ENCODE data around the gene GDF15. TPM values are rescaled to one million over a fixed set of nuclear protein-coding genes. Genes with fewer than 3 reads are reported as not detected.
"Not testable (repeated sequence)": the region's sequence is repeated elsewhere in the genome, so short reads cannot be mapped to it uniquely, and the experiment has no call there.

The GDF15 gene
- total and polyA plus RNA-seq, 2 donors (not counting 1 experiment from before 2014, with no cell fraction given), result 0.19 TPM; not detected in 1

DNA sequence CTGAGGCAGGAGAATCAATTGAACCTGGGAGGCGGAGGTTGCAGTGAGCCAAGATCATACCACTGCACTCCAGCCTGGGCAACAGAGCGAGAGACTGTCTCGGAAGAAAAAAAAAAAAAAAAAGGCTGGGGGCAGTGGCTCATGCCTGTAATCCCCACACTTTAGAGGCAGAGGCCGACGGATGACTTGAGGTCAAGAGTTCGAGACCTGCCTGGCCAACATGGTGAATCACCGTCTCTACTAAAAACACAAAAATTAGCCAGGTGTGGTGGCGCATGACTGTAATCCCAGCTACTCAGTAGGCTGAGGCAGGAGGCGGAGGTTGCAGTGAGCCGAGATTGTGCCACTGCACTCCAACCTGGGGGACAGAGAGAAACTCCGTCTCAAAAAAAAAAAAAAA, 2.3 kb upstream of the GDF15 start:
- CTCF ChIA-PET, result interaction anchor here (10.6 kb wide), 1 partner anchor 30 kb away, joined by 196 read pairs; no protein-coding TSS in a partner anchor
- H3K4me3 ChIP-seq (ENCODE audit: control extremely low read depth in 1 of 5, extremely low read depth in 1 of 5, insufficient read depth in 1 of 5, low read depth in 2 of 5, low read length in 4 of 5); H3K79me2 ChIP-seq (ENCODE audit: control insufficient read depth, insufficient read depth, low read length); DNase-seq; H4K20me1 ChIP-seq (ENCODE audit: control insufficient read depth, insufficient read depth, low read length, poor library complexity, severe bottlenecking); intact Hi-C loops (cut with micrococcal nuclease); H3K27ac Mint-ChIP-seq; H3K4me3 Mint-ChIP-seq; H3K9ac ChIP-seq (ENCODE audit: low read length); ATAC-seq (ENCODE audit: low read depth); H3K4me2 ChIP-seq (replicated peaks; ENCODE audit: low read depth, low read length, poor library complexity, severe bottlenecking); H3K36me3 ChIP-seq (replicated peaks in 1 of 2; ENCODE audit: control extremely low read depth in 1 of 2, control insufficient read depth in 1 of 2, extremely low read depth in 1 of 2, insufficient read depth in 2 of 2, low read length in 1 of 2); H2AFZ ChIP-seq (ENCODE audit: insufficient read depth, low read depth, low read length, poor library complexity, severe bottlenecking); H3K9me3 Mint-ChIP-seq (ENCODE audit: insufficient read depth); H3K27ac ChIP-seq (ENCODE audit: low read length in 2 of 2); H3K9me3 ChIP-seq (ENCODE audit: control extremely low read depth in 1 of 3, control insufficient read depth in 2 of 3, insufficient read depth in 1 of 3, low read length in 2 of 3): not testable (repeated sequence)
- Histone ChIP-seq H3K27me3 (replicated peaks in 1 of 4; ENCODE audit: control extremely low read depth in 1 of 4, control insufficient read depth in 3 of 4, insufficient read depth in 4 of 4, low read length in 3 of 4) (peaks cover 0 to 61% (median 24%) of the 10 kb centered on the region in 4 experiments), H3K4me1 (ENCODE audit: control insufficient read depth in 2 of 2, insufficient read depth in 2 of 2, low read length in 2 of 2) (peaks cover 18 to 19% of the 10 kb centered on the region in 2 donors)
- POLR2A ChIA-PET, result interaction anchor here (0.7 kb wide), 1 partner anchor 420 kb away, joined by 5 read pairs; no protein-coding TSS in a partner anchor
- Mint-ChIP-seq H3K27me3 (peaks cover 20% of the 10 kb centered on the region), H3K4me1 (peaks cover 16% of the 10 kb centered on the region)
- 89% methylated on average over 7 of the region's 11 CpGs for WGBS (ENCODE audit: insufficient coverage)

DNA sequence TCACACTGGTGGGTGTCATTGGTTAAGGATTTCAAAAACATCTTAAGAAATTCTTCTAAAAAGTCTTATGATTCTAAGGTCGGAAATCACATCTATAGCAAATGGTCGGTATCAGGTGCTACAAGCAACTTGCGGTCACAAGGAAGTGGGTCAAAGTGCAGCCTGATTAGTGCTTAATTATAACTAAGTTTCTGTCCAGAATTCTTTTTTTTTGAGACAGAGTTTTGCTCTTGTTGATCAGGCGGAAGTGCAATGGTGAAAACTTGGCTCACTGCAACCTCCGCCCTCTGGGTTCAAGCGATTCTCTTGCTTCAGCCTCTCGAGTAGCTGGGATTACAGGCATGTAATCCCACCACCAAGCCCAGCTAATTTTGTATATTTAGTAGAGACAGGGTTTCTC, 1.2 kb upstream of the GDF15 start:
- H3K27me3 Mint-ChIP-seq, result peaks cover 20% of the 10 kb centered on the region
- peaks cover 20 to 21% of the 10 kb centered on the region in 2 donors for H3K4me1 ChIP-seq (ENCODE audit: control insufficient read depth in 2 of 2, insufficient read depth in 2 of 2, low read length in 2 of 2)
- no peak overlapping the region for H3K27ac ChIP-seq (ENCODE audit: low read length in 2 of 2)
- no peak overlapping the region for H3K4me3 Mint-ChIP-seq
- H3K4me1 Mint-ChIP-seq, result peaks cover 17% of the 10 kb centered on the region
- intact Hi-C loops (cut with micrococcal nuclease), result loop anchor here (5.0 kb wide), 1 partner anchor 38 kb away; no protein-coding TSS in a partner anchor
- no peaks in the 10 kb centered on the region for H3K36me3 ChIP-seq (replicated peaks in 1 of 2; ENCODE audit: control extremely low read depth in 1 of 2, control insufficient read depth in 1 of 2, extremely low read depth in 1 of 2, insufficient read depth in 2 of 2, low read length in 1 of 2)
- 100% methylated on average over 2 of the region's 7 CpGs for WGBS (ENCODE audit: insufficient coverage)
- DNase-seq (no peak), ATAC-seq (ENCODE audit: low read depth) (no peak)
- H2AFZ ChIP-seq (ENCODE audit: insufficient read depth, low read depth, low read length, poor library complexity, severe bottlenecking), result no peak overlapping the region
- no peak overlapping the region for H3K9ac ChIP-seq (ENCODE audit: low read length)
- TF ChIP-seq EZH2 (IDR thresholded peaks at IDR 0.05; ENCODE audit: borderline replicate concordance, insufficient read depth, low read depth, low read length, poor library complexity, severe bottlenecking) (no peak), CTCF (IDR thresholded peaks at IDR 0.05) (no peak)
- H3K4me3 ChIP-seq (ENCODE audit: control extremely low read depth in 1 of 5, extremely low read depth in 1 of 5, insufficient read depth in 1 of 5, low read depth in 2 of 5, low read length in 4 of 5), result no peak overlapping the region
- CTCF ChIA-PET, result interaction anchor here (10.6 kb wide), 1 partner anchor 29 kb away, joined by 196 read pairs; no protein-coding TSS in a partner anchor
- no peak overlapping the region for H3K4me2 ChIP-seq (replicated peaks; ENCODE audit: low read depth, low read length, poor library complexity, severe bottlenecking)
- H3K9me3 Mint-ChIP-seq (ENCODE audit: insufficient read depth), result no peaks in the 10 kb centered on the region
- H3K79me2 ChIP-seq (ENCODE audit: control insufficient read depth, insufficient read depth, low read length), result no peaks in the 10 kb centered on the region
- POLR2A ChIA-PET, result no interaction called here
- H3K9me3 ChIP-seq (ENCODE audit: control extremely low read depth in 1 of 3, control insufficient read depth in 2 of 3, insufficient read depth in 1 of 3, low read length in 2 of 3), result peaks cover 0 to 8% (median 3%) of the 10 kb centered on the region in 3 donors
- H4K20me1 ChIP-seq (ENCODE audit: control insufficient read depth, insufficient read depth, low read length, poor library complexity, severe bottlenecking), result peaks cover 8% of the 10 kb centered on the region
- H3K27ac Mint-ChIP-seq, result no peak overlapping the region
- peaks cover 0 to 55% (median 24%) of the 10 kb centered on the region in 4 experiments for H3K27me3 ChIP-seq (replicated peaks in 1 of 4; ENCODE audit: control extremely low read depth in 1 of 4, control insufficient read depth in 3 of 4, insufficient read depth in 4 of 4, low read length in 3 of 4)
